HG03469 (cell line): ENCODE data around the gene CREBRF.
"Not testable (repeated sequence)": the region's sequence is repeated elsewhere in the genome, so short reads cannot be mapped to it uniquely, and the experiment has no call there.

Experiments used
- ATAC-seq: cut with Tn5 transposase; IDR thresholded peaks from one replicate; pipeline ENCODE4 v1.9.1; 2021; ENCODE audit warnings: mild to moderate bottlenecking, moderate library complexity, moderate number of reproducible peaks; ENCODE audit not compliant: unreplicated experiment

CREBRF gene

GRCh38 chr5:173075970-173076369 is 19.8 kb downstream of the CREBRF start:
- ATAC-seq = no peak

- not testable (repeated sequence) for ATAC-seq
Measured at GRCh38 chr5:173076471-173076870, 20.3 kb downstream of the CREBRF start.

- no peak for ATAC-seq
Measured at GRCh38 chr5:173078878-173079277, 22.7 kb downstream of the CREBRF start.

GRCh38 chr5:173089581-173089980 is 33.4 kb downstream of the CREBRF start:
- no peak for ATAC-seq

- ATAC-seq = no peak
Measured at GRCh38 chr5:173090639-173091038, 34.5 kb downstream of the CREBRF start.

- ATAC-seq = no peak
Measured at GRCh38 chr5:173091981-173092380, 35.8 kb downstream of the CREBRF start.

GRCh38 chr5:173093606-173094005 is 37.5 kb downstream of the CREBRF start:
- no peak for ATAC-seq

GRCh38 chr5:173094012-173094661 is 38.0 kb downstream of the CREBRF start:
- no peak for ATAC-seq

- ATAC-seq = no peak
Measured at GRCh38 chr5:173098787-173099186, 42.6 kb downstream of the CREBRF start.

GRCh38 chr5:173099461-173099860 is 43.3 kb downstream of the CREBRF start:
- ATAC-seq = no peak

- ATAC-seq = no peak
Measured at GRCh38 chr5:173101245-173101644, 45.1 kb downstream of the CREBRF start.

GRCh38 chr5:173103411-173103810 is 47.3 kb downstream of the CREBRF start:
- no peak for ATAC-seq

GRCh38 chr5:173108914-173109313 is 52.8 kb downstream of the CREBRF start:
- ATAC-seq = no peak

- ATAC-seq = no peak
Measured at GRCh38 chr5:173114536-173114935, 58.4 kb downstream of the CREBRF start.

- no peak for ATAC-seq
Measured at GRCh38 chr5:173119719-173120118, 63.6 kb downstream of the CREBRF start.

- ATAC-seq = no peak
Measured at GRCh38 chr5:173123416-173123815, 67.3 kb downstream of the CREBRF start.

GRCh38 chr5:173132166-173132565 is 76.0 kb downstream of the CREBRF start:
- not testable (repeated sequence) for ATAC-seq

- ATAC-seq = no peak
Measured at GRCh38 chr5:173138707-173139106, 82.6 kb downstream of the CREBRF start.

GRCh38 chr5:173139631-173140030 is 83.5 kb downstream of the CREBRF start:
- no peak for ATAC-seq

- no peak for ATAC-seq
Measured at GRCh38 chr5:173140769-173141168, 84.6 kb downstream of the CREBRF start.

GRCh38 chr5:173143567-173143966 is 87.4 kb downstream of the CREBRF start:
- ATAC-seq = no peak

- ATAC-seq = peak; percentile 74
Measured at GRCh38 chr5:173144200-173145176, 88.3 kb downstream of the CREBRF start, which contains the start of gene BNIP1. Gene BNIP1, plus strand, starts transcription at chr5:173144531. Its CDS starts 15 bp downstream, at chr5:173144546.
